Fibroblast of villous mesenchyme (primary cell): ENCODE data around the gene TMEM51. TPM values are rescaled to one million over a fixed set of nuclear protein-coding genes. Genes with fewer than 3 reads are reported as not detected.

Experiments used
- DNase-seq: peaks from one replicate; pipeline ENCODE4 v3.0.0-alpha.2; 2010; ENCODE audit warnings: low read depth
- H3K4me3 ChIP-seq: 2 replicates; pipeline ENCODE4 v1.5.1; 2011; ENCODE audit warnings: low read depth, mild to moderate bottlenecking, low read length
- total RNA-seq: library from RNA; depleted of rRNA; stranded (reverse); fragments of >200 nt; gene quantifications from 2 replicates; pipeline ENCODE4 v1.2.3, GENCODE V29; 2012
- TF ChIP-seq, protein P1 (sequence below): IDR thresholded peaks from 2 replicates; pipeline ENCODE4 v1.5.1; 2012; ENCODE audit warnings: low read depth, mild to moderate bottlenecking, low read length; ENCODE audit not compliant: insufficient read depth

TMEM51 gene
- total RNA-seq, 1 donor: 18.6 TPM

DNA sequence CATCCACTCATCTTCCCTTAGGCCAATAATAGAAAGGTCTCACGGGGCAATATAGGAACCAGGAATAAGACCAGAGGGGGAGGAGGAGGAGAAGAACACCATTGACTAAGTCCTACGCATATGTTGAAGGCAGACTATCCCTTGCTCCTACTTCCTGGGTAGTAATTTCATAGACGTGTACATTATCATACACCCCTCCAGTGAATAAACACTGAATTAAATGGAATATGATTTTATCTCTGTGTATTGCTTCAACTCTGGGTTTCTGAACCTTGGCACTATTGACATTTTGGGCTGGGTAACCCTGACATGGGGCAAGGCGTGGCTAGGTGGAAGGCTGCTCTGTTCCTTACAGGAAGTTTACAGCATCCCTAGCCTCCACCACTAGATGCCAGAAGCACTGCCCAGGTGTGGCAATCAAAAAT is 76.2 kb downstream of the TMEM51 start:
- DNase-seq: no peak
- TF ChIP-seq, protein P1, sequence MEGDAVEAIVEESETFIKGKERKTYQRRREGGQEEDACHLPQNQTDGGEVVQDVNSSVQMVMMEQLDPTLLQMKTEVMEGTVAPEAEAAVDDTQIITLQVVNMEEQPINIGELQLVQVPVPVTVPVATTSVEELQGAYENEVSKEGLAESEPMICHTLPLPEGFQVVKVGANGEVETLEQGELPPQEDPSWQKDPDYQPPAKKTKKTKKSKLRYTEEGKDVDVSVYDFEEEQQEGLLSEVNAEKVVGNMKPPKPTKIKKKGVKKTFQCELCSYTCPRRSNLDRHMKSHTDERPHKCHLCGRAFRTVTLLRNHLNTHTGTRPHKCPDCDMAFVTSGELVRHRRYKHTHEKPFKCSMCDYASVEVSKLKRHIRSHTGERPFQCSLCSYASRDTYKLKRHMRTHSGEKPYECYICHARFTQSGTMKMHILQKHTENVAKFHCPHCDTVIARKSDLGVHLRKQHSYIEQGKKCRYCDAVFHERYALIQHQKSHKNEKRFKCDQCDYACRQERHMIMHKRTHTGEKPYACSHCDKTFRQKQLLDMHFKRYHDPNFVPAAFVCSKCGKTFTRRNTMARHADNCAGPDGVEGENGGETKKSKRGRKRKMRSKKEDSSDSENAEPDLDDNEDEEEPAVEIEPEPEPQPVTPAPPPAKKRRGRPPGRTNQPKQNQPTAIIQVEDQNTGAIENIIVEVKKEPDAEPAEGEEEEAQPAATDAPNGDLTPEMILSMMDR: no peak
- H3K4me3 ChIP-seq: no peak overlapping the region

DNA sequence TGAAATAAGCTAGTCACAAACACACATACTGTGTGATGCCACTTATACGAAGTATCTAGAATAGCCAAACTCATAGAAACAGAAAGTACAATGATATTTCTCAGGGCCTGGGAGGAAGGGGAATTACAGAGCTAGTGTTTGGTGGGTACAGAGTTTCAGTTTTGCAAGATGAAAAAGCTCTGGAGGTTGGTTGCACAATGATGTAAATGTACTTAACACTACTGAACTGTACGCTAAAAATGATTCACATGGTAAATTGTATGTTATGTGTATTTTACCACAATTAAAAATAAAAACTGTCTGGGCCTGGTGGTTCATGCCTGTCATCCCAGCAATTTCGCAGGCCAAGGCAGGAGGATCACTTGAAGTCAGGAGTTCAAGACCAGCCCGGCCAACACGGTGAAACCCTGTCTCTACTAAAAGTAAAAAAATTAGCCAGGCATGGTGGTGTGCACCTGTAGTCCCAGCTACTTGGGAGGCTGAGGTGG is 78.2 kb downstream of the TMEM51 start:
- H3K4me3 ChIP-seq: no peak overlapping the region
- TF ChIP-seq, protein P1: no peak
- DNase-seq: peak; percentile 25

DNA sequence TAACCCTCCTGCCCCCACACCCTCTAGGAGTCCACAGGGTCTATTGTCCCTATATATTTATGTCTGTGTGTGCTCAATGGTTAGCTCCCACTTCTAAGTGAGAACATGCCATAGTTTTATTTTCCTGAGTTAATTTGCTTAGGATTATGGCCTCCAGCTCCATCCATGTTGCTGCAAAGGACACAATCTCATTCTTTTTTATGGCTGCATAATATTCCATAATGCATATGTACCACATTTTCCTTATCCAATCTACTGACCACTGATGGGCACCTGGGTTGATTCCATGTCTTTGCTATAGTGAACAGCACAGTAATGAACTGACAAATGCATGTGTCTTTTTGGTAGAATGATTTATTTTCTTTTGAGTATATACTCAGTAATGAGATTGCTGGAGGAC is 80.1 kb downstream of the TMEM51 start:
- DNase-seq: no peak
- TF ChIP-seq, protein P1: no peak
- H3K4me3 ChIP-seq: no peak overlapping the region

DNA sequence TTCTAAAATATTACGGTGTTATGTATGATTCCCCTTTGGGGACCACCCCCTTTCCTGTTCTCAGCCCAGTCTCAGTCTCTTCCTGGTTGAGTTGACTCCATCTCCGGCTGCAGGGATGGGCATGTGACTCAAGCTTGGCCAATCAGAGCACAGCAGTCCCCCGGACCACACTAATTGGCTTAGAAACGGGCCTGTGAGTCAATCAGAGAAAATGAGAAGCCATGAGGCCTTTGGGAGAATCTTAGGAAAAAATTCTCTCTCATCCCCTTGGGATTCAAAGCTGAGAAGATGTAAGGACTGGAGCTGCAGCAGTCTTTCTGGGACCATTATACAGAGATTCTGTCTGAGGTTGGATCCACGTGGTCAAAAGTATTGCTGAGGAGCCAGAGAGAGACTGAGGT is 82.8 kb downstream of the TMEM51 start:
- DNase-seq: no peak
- H3K4me3 ChIP-seq: no peak overlapping the region
- TF ChIP-seq, protein P1: no peak

DNA sequence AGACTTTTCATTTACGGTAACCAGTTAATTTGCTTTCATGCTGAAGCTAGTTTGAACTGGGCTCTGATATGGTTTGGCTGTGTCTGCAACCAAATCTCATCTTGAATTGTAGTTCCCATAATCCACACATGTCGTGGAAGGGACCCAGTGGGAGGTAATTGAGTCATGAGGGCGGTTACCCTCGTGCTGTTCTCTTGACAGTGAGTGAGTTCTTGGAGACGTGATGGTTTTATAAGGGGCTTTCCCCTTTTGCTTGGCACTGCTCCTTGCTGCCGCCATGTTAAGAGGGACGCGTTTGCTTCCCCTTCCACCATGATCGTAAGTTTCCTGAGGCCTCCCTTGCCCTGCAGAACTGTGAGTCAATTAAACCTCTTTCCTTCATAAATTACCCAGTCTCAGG is 83.2 kb downstream of the TMEM51 start:
- DNase-seq: no peak
- no peak overlapping the region for H3K4me3 ChIP-seq
- TF ChIP-seq, protein P1: no peak

DNA sequence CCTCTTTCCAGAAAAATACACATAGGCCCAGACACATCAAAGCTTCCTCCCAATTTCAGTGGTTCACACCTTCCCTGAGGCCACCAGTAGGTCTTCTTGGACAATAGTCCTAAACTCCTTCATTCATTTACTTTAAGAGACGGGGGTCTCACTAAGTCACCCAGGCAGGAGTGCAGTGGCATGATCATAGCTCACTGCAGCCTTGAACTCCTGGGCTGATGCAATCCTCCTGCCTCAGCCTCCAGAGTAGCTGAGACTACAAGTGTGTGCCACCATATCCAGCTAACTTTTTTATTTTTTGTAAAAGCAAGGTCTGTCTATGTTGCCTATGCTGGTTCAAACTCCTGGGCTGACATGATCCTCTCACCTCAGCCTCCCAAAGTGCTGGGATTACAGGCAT is 85.2 kb downstream of the TMEM51 start:
- TF ChIP-seq, protein P1: no peak
- no peak overlapping the region for H3K4me3 ChIP-seq
- DNase-seq: no peak

DNA sequence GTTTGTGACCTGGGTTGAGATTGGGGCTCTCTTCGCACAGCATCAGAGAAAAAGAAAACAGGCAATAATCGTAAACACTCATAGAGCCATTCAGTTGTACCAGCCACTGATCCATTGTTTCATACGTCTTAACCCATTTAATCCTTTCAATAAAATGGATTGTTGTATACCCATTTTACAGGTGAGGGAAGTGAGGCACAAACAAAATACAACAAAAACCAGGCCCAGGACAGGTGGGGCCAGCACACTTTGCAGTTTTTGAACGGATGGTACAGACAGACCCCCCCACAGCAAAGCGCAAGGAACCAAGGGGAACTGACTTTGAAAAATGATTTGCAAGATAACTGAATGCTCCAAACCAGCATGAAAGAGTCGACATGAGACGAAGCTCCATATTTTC is 89.2 kb downstream of the TMEM51 start:
- TF ChIP-seq, protein P1: no peak
- DNase-seq: no peak
- no peak overlapping the region for H3K4me3 ChIP-seq
